HepG2 (cell line): ENCODE data around the gene VCP. TPM values are rescaled to one million over a fixed set of nuclear protein-coding genes. Genes with fewer than 3 reads are reported as not detected.

Experiments used
- BRD4 ChIP-seq: sonication (generic); formaldehyde crosslinking; IDR thresholded peaks from 2 replicates; pipeline ENCODE4 v1.4.0; 2020; ENCODE audit warnings: missing genetic modification reagents
- CAMTA2 ChIP-seq: sonication (generic); formaldehyde crosslinking; IDR thresholded peaks from 2 replicates; pipeline ENCODE4 v1.4.0; 2020; ENCODE audit warnings: mild to moderate bottlenecking, missing genetic modification reagents, borderline replicate concordance
- CCAR2 ChIP-seq: fragments of 200-400 bp; formaldehyde crosslinking; optimal IDR thresholded peaks from 2 replicates; pipeline ENCODE3; 2018; ENCODE audit warnings: low read depth, mild to moderate bottlenecking, low read length, moderate library complexity
- CENPX ChIP-seq: sonication (generic); formaldehyde crosslinking; IDR thresholded peaks from 2 replicates; pipeline ENCODE4 v1.9.0; 2021; ENCODE audit warnings: mild to moderate bottlenecking, missing genetic modification reagents, moderate library complexity
- ETV5 ChIP-seq: IDR thresholded peaks from 2 replicates; pipeline ENCODE4 v1.6.1; 2018; ENCODE audit warnings: missing biosample characterization, missing genetic modification reagents, inconsistent platforms, borderline replicate concordance
- HNF4A ChIP-seq: sonication (generic); formaldehyde crosslinking; IDR thresholded peaks from 2 replicates; pipeline ENCODE4 v1.4.0; 2020; ENCODE audit warnings: missing genetic modification reagents
- JUND ChIP-seq: sonication (generic); formaldehyde crosslinking; IDR thresholded peaks from 2 replicates; pipeline ENCODE4 v1.8.0; 2022; ENCODE audit warnings: mild to moderate bottlenecking, missing genetic modification reagents
- KLF9 ChIP-seq: IDR thresholded peaks from 2 replicates; pipeline ENCODE4 v1.6.1; 2016; ENCODE audit warnings: low read depth
- STAT5B ChIP-seq: sonication (generic); formaldehyde crosslinking; IDR thresholded peaks from 2 replicates; pipeline ENCODE4 v1.4.0; 2020; ENCODE audit warnings: missing genetic modification reagents
- ZKSCAN5 ChIP-seq: sonication (generic); formaldehyde crosslinking; IDR thresholded peaks from 2 replicates; pipeline ENCODE4 v1.5.1; 2020; ENCODE audit warnings: mild to moderate bottlenecking, missing genetic modification reagents
- ZNF207 ChIP-seq: fragments of 450-650 bp; IDR thresholded peaks from 2 replicates; pipeline ENCODE4 v1.6.1; 2016; ENCODE audit warnings: antibody characterized with exemption, borderline replicate concordance
- ZNF33B ChIP-seq: sonication (generic); formaldehyde crosslinking; IDR thresholded peaks from 2 replicates; pipeline ENCODE4 v1.5.1; 2020; ENCODE audit warnings: mild to moderate bottlenecking, missing genetic modification reagents
- ZNF382 ChIP-seq: sonication (generic); formaldehyde crosslinking; IDR thresholded peaks from 2 replicates; pipeline ENCODE4 v1.5.0; 2020; ENCODE audit warnings: missing genetic modification reagents, mild to moderate bottlenecking, borderline replicate concordance
- ZNF674 ChIP-seq: sonication (generic); formaldehyde crosslinking; IDR thresholded peaks from 2 replicates; pipeline ENCODE4 v1.5.0; 2020; ENCODE audit warnings: low read depth, mild to moderate bottlenecking, missing genetic modification reagents
- ZSCAN22 ChIP-seq: sonication (generic); formaldehyde crosslinking; IDR thresholded peaks from 2 replicates; pipeline ENCODE4 v1.4.0; 2020; ENCODE audit warnings: mild to moderate bottlenecking, missing genetic modification reagents
- polyA plus RNA-seq, 8 experiments: library from polyadenylated mRNA; depleted of rRNA in 3 of 8; stranded (reverse) in 7 of 8; unstranded in 1 of 8; fragments of >200 nt; fragmentation: Illumina TruSeq in 4 of 8; extraction: Trizol in 4 of 8; gene quantifications; 2 replicates each; pipeline versions ENCODE4 v1.2.1 to v1.2.3, GENCODE V29; 2011 to 2016; ENCODE audit warnings: low read depth in 4 of 8, missing spikeins in 1 of 8, mixed read lengths in 1 of 8; ENCODE audit not compliant: insufficient read depth in 1 of 8
- total RNA-seq, 5 experiments: library from RNA; depleted of rRNA; stranded (reverse); fragments of >200 nt; fragmentation: Illumina TruSeq; extraction: Trizol; gene quantifications; 2 replicates each; pipeline ENCODE4 v1.2.3, GENCODE V29; 2016; ENCODE audit warnings: low read depth in 1 of 5
- TF ChIP-seq, protein P1 (sequence below): sonication (generic); formaldehyde crosslinking; conservative IDR thresholded peaks from 2 replicates; pipeline ENCODE4 v1.8.1; 2023; ENCODE audit warnings: missing genetic modification reagents
- TF ChIP-seq, protein P2 (sequence below): sonication (generic); formaldehyde crosslinking; IDR thresholded peaks from 2 replicates; pipeline ENCODE4; 2020; ENCODE audit warnings: missing genetic modification reagents, mild to moderate bottlenecking, borderline replicate concordance
- TF ChIP-seq, protein P3 (sequence below): sonication (generic); formaldehyde crosslinking; IDR thresholded peaks from 2 replicates; pipeline ENCODE4 v1.5.1; 2020; ENCODE audit warnings: mild to moderate bottlenecking, moderate library complexity, missing genetic modification reagents
- TF ChIP-seq, protein P4 (sequence below): sonication (generic); formaldehyde crosslinking; IDR thresholded peaks from 2 replicates; pipeline ENCODE4 v1.9.0; 2022; ENCODE audit warnings: missing genetic modification reagents, mild to moderate bottlenecking, borderline replicate concordance
- TF ChIP-seq, protein P5 (sequence below): sonication (generic); formaldehyde crosslinking; IDR thresholded peaks from 2 replicates; pipeline ENCODE4 v1.4.0; 2020; ENCODE audit warnings: mild to moderate bottlenecking, missing genetic modification reagents
- TF ChIP-seq, protein P6 (sequence below): IDR thresholded peaks from 2 replicates; pipeline ENCODE4 v1.6.1; 2016; ENCODE audit warnings: missing genetic modification reagents, missing compliant biosample characterization

VCP gene
- total and polyA plus RNA-seq, 2 of the 13 experiments (the other 11 are each of a cell fraction or from before 2014, with no cell fraction given): 143 to 391 TPM

DNA sequence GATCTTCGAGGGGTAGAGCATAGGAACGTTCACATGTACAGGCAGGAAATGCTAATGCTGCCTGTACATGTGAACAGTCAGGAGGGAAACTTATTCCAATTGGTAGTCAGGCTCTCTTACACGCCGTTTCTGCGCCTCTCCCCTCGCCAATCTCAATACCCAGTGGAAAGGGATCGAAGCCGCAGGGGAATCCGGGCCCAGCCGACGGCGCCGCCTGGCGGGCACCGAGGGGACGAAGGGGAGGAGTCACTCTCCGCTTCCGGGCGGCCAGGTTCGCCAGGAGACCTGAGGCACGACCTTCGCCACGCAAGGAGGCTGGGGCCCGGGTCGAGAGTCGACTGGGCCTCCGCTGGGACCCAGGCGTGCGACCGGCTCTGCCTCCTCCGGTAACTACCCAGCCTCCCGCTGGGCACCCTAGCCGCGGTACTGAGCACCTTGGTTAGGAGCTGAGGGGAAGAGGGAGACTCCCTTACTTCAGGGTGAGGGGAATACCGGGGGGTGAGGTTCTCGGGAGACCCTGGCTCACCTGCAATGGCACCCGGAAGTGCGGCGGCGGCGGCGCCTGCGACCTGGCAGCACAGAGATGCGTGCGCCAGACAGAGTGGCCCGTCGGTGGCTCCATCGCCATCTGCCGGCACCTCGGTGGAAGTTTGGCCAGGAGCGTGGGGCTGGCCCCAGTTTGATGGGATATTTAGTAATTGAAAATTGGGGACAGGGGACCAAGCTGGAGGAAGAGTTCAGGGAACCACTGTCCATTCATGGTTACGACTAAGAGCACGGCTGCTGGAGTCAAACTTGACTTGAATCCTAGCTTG is 23.8 kb upstream of the VCP start, which contains the start of gene PIGO (continued):
- TF ChIP-seq, protein P1, sequence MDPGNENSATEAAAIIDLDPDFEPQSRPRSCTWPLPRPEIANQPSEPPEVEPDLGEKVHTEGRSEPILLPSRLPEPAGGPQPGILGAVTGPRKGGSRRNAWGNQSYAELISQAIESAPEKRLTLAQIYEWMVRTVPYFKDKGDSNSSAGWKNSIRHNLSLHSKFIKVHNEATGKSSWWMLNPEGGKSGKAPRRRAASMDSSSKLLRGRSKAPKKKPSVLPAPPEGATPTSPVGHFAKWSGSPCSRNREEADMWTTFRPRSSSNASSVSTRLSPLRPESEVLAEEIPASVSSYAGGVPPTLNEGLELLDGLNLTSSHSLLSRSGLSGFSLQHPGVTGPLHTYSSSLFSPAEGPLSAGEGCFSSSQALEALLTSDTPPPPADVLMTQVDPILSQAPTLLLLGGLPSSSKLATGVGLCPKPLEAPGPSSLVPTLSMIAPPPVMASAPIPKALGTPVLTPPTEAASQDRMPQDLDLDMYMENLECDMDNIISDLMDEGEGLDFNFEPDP (CRISPR knock-in tag): no peak
- TF ChIP-seq, protein P2, sequence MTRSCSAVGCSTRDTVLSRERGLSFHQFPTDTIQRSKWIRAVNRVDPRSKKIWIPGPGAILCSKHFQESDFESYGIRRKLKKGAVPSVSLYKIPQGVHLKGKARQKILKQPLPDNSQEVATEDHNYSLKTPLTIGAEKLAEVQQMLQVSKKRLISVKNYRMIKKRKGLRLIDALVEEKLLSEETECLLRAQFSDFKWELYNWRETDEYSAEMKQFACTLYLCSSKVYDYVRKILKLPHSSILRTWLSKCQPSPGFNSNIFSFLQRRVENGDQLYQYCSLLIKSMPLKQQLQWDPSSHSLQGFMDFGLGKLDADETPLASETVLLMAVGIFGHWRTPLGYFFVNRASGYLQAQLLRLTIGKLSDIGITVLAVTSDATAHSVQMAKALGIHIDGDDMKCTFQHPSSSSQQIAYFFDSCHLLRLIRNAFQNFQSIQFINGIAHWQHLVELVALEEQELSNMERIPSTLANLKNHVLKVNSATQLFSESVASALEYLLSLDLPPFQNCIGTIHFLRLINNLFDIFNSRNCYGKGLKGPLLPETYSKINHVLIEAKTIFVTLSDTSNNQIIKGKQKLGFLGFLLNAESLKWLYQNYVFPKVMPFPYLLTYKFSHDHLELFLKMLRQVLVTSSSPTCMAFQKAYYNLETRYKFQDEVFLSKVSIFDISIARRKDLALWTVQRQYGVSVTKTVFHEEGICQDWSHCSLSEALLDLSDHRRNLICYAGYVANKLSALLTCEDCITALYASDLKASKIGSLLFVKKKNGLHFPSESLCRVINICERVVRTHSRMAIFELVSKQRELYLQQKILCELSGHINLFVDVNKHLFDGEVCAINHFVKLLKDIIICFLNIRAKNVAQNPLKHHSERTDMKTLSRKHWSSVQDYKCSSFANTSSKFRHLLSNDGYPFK: peak; percentile 99
- TF ChIP-seq, protein P3, sequence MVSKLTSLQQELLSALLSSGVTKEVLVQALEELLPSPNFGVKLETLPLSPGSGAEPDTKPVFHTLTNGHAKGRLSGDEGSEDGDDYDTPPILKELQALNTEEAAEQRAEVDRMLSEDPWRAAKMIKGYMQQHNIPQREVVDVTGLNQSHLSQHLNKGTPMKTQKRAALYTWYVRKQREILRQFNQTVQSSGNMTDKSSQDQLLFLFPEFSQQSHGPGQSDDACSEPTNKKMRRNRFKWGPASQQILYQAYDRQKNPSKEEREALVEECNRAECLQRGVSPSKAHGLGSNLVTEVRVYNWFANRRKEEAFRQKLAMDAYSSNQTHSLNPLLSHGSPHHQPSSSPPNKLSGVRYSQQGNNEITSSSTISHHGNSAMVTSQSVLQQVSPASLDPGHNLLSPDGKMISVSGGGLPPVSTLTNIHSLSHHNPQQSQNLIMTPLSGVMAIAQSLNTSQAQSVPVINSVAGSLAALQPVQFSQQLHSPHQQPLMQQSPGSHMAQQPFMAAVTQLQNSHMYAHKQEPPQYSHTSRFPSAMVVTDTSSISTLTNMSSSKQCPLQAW (CRISPR knock-in tag): peak; percentile 78
- TF ChIP-seq, protein P4, sequence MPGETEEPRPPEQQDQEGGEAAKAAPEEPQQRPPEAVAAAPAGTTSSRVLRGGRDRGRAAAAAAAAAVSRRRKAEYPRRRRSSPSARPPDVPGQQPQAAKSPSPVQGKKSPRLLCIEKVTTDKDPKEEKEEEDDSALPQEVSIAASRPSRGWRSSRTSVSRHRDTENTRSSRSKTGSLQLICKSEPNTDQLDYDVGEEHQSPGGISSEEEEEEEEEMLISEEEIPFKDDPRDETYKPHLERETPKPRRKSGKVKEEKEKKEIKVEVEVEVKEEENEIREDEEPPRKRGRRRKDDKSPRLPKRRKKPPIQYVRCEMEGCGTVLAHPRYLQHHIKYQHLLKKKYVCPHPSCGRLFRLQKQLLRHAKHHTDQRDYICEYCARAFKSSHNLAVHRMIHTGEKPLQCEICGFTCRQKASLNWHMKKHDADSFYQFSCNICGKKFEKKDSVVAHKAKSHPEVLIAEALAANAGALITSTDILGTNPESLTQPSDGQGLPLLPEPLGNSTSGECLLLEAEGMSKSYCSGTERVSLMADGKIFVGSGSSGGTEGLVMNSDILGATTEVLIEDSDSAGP: peak; percentile 96
- TF ChIP-seq, protein P5, sequence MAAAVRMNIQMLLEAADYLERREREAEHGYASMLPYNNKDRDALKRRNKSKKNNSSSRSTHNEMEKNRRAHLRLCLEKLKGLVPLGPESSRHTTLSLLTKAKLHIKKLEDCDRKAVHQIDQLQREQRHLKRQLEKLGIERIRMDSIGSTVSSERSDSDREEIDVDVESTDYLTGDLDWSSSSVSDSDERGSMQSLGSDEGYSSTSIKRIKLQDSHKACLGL (CRISPR knock-in tag): peak; percentile 89
- TF ChIP-seq ETV5: peak; percentile 90
- TF ChIP-seq ZSCAN22 (CRISPR knock-in tag): peak; percentile 56; the same call in 1 of the 2 replicates
- TF ChIP-seq ZNF33B (CRISPR knock-in tag): peak; percentile 78
- 0 out of 2 replicates have a peak, but pooled peaks have one; percentile 76 for TF ChIP-seq ZNF674
- TF ChIP-seq HNF4A (CRISPR knock-in tag): peak; percentile 35; the same call in 1 of the 2 replicates
- TF ChIP-seq CENPX: no peak
- TF ChIP-seq BRD4 (CRISPR knock-in tag): peak; percentile 88; the same call in 1 of the 2 replicates
- TF ChIP-seq KLF9 (CRISPR knock-in tag): peak; percentile 69; the same call in 1 of the 2 replicates
- TF ChIP-seq CCAR2: no peak
- peak; percentile 50; the same call in 1 of the 2 replicates for TF ChIP-seq CAMTA2 (CRISPR knock-in tag)
- TF ChIP-seq ZNF382: no peak
- TF ChIP-seq STAT5B (CRISPR knock-in tag): no peak
- TF ChIP-seq ZKSCAN5 (CRISPR knock-in tag): 0 out of 2 replicates have a peak, but pooled peaks have one; percentile 55
- TF ChIP-seq, protein P6, sequence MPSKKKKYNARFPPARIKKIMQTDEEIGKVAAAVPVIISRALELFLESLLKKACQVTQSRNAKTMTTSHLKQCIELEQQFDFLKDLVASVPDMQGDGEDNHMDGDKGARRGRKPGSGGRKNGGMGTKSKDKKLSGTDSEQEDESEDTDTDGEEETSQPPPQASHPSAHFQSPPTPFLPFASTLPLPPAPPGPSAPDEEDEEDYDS (CRISPR knock-in tag): peak; percentile 66
- TF ChIP-seq ZNF207: no peak
- no peak for TF ChIP-seq JUND (CRISPR knock-in tag)
